ENCODE data around the gene TPSG1.

GRCh38 chr16:1177053-1177452, 48.0 kb downstream of the TPSG1 start:
- TF ChIP-seq CTCF (IDR thresholded peaks at IDR 0.05) = no peak
- TF ChIP-seq POLR2A (IDR thresholded peaks at IDR 0.05) = no peak

Measured in heart left ventricle (tissue), 13 donors.